Middle frontal gyrus (tissue), 1 donor: ENCODE data around the gene IER5.

Source experiments
- DNase-seq: peaks from one replicate; pipeline ENCODE4 v3.0.0-alpha.2; 2015; ENCODE audit warnings: low spot score; ENCODE audit errors: extremely low spot score

IER5 gene

DNA sequence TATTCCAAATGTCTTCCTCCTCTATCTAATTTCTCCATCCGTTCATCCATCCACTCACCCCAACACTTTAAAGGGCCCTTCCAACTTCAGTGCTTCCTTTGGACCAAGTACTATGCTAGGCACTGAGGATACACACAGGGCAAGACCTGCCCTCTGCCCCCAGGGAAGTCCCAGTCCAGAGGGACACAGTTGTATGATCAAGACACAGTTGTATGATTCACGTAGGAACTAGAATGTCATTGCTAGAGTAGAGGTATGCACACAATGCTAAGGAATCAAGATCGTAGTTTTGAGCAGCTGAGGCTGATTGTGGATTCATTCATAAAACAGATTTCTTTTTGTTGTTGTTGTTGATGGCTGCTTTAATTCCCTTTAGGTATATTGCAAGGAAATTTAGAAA, 11.6 kb upstream of the IER5 start:
- no peak for DNase-seq

GRCh38 chr1:181077576-181078242, 10.8 kb upstream of the IER5 start:
- DNase-seq = no peak

DNA sequence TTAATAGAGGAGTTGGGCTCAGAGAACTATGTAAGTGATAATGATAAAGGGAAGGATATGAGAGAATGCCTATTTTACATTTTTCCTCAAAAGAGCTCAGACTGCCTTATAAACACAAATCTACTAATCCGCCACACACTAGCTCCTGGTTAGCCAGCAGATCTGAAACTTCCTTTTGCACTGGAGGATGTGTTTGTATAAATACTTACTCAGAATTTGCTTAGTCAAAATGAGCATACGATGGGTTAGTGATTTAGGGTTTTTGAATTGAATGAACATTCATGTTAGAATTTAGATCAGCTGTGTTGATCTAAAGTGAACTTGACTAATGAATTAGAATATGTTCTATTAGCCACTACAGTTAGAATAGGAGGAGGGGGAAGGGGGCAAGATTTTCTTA, 9.1 kb upstream of the IER5 start:
- no peak for DNase-seq

GRCh38 chr1:181079920-181080319, 8.6 kb upstream of the IER5 start:
- no peak for DNase-seq

DNA sequence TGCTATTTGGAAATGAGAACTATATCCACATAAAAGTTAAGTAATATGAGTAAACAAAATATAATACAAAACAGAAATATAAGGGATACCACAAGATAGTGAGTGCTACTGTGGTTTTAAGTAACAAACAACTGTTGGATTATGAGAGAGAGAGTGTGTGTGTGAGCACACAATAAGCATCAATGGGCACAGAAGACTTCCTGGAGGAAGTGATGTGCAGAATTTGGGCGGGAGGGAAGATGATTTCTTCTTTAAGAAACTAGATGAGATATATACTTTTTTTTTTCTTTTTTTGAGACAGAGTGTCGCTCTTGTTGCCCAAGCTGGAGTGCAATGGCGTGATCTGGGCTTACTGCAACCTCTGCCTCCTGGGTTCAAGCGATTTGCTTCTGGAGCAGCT, 7.9 kb upstream of the IER5 start:
- no peak for DNase-seq

- no peak for DNase-seq
Measured at GRCh38 chr1:181081395-181081794, 7.1 kb upstream of the IER5 start.

DNA sequence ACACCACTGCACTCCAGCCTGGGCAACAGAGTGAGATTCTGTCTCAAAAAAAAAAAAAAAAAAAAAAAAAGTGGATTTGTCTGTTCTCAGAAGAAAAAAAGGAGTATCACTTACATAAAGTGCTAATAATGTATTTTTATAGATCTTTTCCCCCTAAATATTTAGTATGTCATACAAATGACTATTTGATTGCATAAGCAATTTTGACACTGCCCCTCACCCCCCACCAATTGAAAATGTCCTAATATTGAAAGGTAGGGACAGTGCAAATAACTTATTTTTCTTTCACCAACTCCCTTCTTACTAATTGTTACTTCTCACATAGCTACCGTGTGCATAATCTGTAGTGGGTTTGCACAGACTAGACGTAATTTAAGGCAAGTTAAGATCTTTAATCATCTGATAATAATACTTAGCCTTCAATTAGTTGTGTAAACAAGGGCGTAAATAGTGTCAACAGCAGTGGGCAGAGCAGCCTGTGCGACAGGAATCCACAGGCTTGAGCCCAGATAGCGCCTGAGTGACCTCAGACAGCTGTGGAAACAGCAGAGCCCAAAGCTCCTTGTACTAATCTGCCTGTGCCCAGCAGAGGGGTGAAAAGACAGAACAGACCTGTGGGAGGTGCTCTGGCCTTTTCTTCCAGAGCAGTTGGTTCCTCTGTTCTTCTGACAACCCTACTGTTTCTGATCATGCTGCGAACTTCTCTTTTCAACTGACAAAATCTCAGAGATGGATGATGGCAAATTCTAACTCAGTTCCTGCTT, 4.5 kb upstream of the IER5 start:
- no peak for DNase-seq

DNA sequence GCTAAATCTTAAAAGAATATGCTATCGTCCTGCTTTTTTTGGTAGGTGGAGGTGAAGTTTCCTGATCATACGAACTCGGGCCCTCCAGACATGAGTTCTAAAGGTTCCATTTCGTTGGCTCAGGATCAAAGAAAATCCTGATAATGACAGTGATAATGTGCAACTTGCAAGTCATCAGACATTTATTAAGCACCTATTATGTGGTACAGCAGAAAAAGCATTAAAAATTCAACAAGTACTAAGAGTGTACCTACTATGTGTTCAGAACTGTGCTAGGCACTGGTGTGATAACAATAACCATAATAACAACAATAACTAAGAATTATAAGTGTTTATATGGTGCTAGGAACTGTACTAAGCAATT, 3.9 kb upstream of the IER5 start:
- DNase-seq = no peak

- no peak for DNase-seq
Measured at GRCh38 chr1:181086091-181086490, 2.4 kb upstream of the IER5 start.

DNA sequence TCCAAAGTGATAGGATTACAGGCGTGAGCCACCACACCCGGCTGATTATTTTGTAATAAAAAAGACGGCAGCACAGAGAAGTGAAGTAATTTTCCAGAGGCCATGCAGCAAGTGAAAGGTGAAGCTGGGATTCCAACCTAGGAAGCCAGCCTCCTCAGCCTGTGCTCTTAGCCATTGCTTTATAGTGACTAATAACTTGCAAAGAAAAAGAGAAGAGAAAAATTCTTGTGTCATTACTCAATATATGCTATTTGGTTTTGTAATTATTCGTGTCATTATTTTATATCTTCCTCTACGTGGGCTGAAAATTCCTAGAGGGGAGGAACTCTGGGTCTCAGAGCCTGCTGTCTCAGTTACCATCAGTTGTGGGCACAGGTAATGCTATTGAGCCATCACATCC, 1.6 kb upstream of the IER5 start:
- DNase-seq = no peak

- no peak for DNase-seq
Measured at GRCh38 chr1:181087400-181087901, 1.0 kb upstream of the IER5 start.

- DNase-seq = no peak
Measured at GRCh38 chr1:181089017-181089675, 646 bp downstream of the IER5 start.

DNA sequence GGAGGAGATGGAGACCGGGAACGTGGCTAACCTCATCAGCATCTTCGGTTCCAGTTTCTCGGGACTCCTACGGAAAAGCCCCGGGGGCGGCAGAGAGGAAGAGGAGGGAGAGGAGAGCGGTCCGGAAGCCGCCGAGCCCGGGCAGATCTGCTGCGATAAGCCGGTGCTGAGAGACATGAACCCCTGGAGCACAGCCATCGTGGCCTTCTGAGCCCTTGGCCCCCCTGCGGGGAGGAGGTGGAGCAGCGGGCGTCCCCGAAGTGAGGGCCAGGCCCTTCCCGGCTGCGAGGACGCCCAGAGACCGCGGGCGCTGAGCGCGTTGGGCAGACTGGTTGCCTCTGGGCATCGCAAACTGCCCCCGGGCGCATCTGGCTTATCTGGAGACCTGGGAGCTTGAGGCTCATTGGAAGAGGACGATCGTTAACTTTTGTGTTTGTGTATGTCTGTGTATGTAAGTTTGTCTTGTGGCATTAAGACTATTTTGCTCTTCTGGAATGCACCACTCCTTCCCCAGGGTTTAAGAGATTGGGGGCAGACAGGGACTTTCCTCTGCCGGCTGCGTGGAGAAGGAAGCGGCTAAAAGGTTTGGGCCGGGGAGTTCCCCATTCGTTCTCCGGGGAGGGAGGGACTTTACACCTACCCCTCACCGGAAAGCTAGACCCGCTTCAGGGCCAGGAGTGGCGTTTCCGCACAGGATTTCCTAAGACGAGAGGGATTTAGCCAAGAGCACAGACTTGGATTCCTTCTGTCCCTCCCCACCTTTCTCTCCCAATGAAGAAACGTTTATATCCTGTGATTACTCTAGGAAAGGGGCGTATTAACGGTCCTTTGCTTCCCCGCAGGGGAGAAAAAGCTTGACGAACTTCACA, 1.4 kb downstream of the IER5 start:
- no peak for DNase-seq

- DNase-seq = no peak
Measured at GRCh38 chr1:181090641-181091126, 2.2 kb downstream of the IER5 start.

- DNase-seq = no peak
Measured at GRCh38 chr1:181091309-181092040, 3.0 kb downstream of the IER5 start.

- no peak for DNase-seq
Measured at GRCh38 chr1:181092056-181092455, 3.6 kb downstream of the IER5 start.

GRCh38 chr1:181092883-181093458, 4.5 kb downstream of the IER5 start:
- no peak for DNase-seq

DNA sequence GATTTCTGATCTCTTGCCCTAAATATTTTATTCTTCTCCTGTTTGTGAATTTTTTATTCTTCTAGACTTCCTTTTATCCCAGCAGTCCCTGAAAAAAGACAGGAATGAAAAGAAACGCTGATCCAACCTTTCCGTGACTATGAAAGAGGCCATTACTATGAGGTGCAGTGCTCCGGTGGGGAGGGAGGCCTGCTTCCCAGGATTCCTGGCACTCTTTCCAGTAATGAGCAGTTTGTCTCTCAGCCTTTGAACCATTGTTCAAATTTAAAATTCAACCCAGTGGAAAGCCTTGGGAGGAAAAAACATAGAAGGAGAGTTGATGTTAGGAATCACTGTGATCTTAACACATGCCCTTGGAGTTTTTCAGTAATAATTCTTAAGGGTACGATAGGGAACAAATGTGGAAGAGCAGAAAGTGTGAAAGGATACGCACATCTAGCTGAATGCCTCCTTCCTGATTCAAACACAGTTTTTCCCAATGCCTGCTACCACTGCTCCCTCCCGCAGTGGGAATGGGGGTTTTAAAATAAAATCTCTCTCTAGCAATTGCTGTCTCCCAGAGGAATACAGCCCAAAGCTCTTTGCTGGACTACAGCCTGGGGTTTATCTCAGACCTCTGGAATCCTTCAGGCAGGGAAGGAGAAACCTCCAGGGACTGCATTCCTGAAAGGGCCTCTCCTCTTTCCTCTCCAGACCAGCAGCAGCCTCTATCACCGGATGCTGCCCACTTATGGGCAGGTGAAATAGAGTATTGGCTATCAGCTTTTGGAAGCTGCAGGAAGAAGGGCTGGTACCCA, 6.1 kb downstream of the IER5 start:
- no peak for DNase-seq

DNA sequence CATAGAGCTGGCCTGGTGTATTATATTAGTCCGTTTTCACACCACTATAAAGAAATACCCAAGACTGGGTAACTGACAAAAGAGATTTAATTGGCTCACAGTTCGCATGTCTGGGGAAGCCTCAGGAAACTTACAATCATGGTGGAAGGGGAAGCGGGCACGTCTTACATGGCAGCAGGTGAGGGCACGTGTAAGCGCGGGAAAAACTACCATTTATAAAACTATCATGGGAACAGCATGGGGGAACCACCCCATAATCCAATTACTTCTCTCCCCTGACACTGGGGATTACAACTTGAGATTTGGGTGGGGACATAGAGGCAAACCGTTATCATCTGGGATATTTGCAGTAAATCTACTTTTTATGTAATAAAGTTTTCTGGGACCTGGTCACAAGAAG, 6.8 kb downstream of the IER5 start:
- no peak for DNase-seq
